EH (cell line): Measurements from ENCODE around the gene SIX5.
"Not testable (repeated sequence)": the region's sequence is repeated elsewhere in the genome, so short reads cannot be mapped to it uniquely, and the experiment has no call there.

Experiments
- DNase-seq: peaks from one replicate; pipeline ENCODE4 v3.0.0-alpha.2; 2015; ENCODE audit warnings: low read depth

The SIX5 gene

GRCh38 chr19:45768984-45769782, at the start of gene SIX5:
Gene SIX5 (minus strand): TSS chr19:45769252. CDS start chr19:45768844, 408 bp downstream.
- DNase-seq: peak; percentile 98

GRCh38 chr19:45817725-45818301, 48.8 kb upstream of the SIX5 start:
- no peak for DNase-seq

GRCh38 chr19:45817010-45817724, 48.1 kb upstream of the SIX5 start:
- peak; percentile 93 for DNase-seq

- DNase-seq: no peak
These were observed 47.4 kb upstream of the SIX5 start for GRCh38 chr19:45816236-45817009.

GRCh38 chr19:45815481-45816216, 46.6 kb upstream of the SIX5 start:
- no peak for DNase-seq

- no peak for DNase-seq
These were observed 45.9 kb upstream of the SIX5 start, which contains the start of gene RSPH6A for GRCh38 chr19:45814851-45815480. Gene RSPH6A (minus strand): TSS chr19:45815308. CDS start chr19:45815176, 132 bp downstream.

- DNase-seq: no peak
These were observed 45.2 kb upstream of the SIX5 start for GRCh38 chr19:45814166-45814780.

- no peak for DNase-seq
These were observed 43.2 kb upstream of the SIX5 start for GRCh38 chr19:45812297-45812696.

- DNase-seq: peak; percentile 80
These were observed 40.6 kb upstream of the SIX5 start for GRCh38 chr19:45809643-45810159.

GRCh38 chr19:45805719-45806118, 36.7 kb upstream of the SIX5 start:
- no peak for DNase-seq

- no peak for DNase-seq
These were observed 35.8 kb upstream of the SIX5 start for GRCh38 chr19:45804959-45805230.

GRCh38 chr19:45804140-45804958, 35.3 kb upstream of the SIX5 start:
- no peak for DNase-seq

- no peak for DNase-seq
These were observed 32.6 kb upstream of the SIX5 start for GRCh38 chr19:45801603-45802175.

GRCh38 chr19:45800070-45800553, 31.1 kb upstream of the SIX5 start:
- DNase-seq: peak; percentile 77

- not testable (repeated sequence) for DNase-seq
These were observed 30.5 kb upstream of the SIX5 start for GRCh38 chr19:45799541-45799940.

GRCh38 chr19:45798995-45799517, 30.0 kb upstream of the SIX5 start:
- DNase-seq: peak; percentile 93

- no peak for DNase-seq
These were observed 25.6 kb upstream of the SIX5 start for GRCh38 chr19:45794627-45795026.

- DNase-seq: no peak
These were observed 24.8 kb upstream of the SIX5 start for GRCh38 chr19:45793876-45794275.

- no peak for DNase-seq
These were observed 24.1 kb upstream of the SIX5 start for GRCh38 chr19:45793178-45793564.
